ENCODE data around the gene CYB5A.

The CYB5A gene

GRCh38 chr18:74275736-74276135 lies 16.0 kb downstream of the CYB5A start:
- DNase-seq: no peak

DNA sequence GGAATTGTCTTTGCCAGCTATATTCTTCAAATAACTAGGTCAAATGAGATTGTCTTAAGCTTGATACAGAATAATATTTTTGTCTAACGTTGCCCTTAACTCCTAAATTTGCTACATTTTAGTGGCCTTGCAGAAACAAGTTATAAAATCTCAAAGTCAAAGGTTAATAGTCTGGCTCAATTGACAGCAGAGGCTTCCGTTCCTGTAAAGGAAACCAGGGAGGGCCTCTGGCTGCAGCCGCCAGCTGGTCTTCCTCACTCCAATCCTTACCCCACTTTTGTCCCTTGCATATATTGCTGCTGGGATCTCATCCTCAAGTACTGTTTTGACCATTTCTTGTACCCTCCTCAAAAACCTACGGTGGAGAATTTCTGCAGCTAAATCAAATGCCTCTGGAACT lies 17.1 kb downstream of the CYB5A start:
- DNase-seq: no peak

GRCh38 chr18:74273394-74273793 lies 18.4 kb downstream of the CYB5A start:
- DNase-seq: no peak

GRCh38 chr18:74271635-74272034 lies 20.1 kb downstream of the CYB5A start:
- DNase-seq: no peak

- DNase-seq: no peak
Measured at GRCh38 chr18:74268933-74269620, 22.7 kb downstream of the CYB5A start.

GRCh38 chr18:74268175-74268574 lies 23.6 kb downstream of the CYB5A start:
- no peak for DNase-seq

GRCh38 chr18:74266161-74266560 lies 25.6 kb downstream of the CYB5A start:
- no peak for DNase-seq

- no peak for DNase-seq
Measured at GRCh38 chr18:74265546-74266098, 26.1 kb downstream of the CYB5A start.

- no peak for DNase-seq
Measured at GRCh38 chr18:74264303-74265020, 27.3 kb downstream of the CYB5A start.

DNA sequence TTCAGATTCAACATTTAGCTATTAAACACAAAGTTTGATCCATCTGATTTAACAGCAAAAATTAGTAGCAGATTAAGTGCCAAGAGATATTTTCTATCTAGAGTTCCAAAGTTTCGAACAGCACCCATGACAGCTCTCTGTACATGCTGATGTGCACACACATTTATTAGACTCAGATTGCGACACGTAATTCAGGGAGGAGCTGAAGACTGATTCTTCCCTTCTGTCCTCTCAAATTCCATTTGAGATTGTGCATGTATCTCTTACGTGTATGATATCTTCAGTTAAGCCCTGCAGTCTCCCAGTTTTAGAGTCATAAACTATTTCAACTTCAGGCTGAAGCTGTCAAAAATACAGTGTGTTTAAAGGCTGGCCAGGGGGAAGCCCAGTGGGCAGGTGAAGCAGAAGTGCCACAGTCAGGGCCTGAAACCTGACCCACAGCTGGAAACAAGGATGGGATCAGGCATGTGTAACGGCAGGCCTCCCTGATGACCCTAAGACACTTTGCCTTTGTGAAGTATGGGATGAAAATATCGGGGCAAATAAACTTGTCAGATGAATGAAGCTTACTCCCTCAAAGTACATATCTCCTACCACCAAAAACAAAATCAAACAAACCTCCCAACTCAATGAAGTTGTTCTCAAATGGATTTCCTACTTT lies 30.6 kb downstream of the CYB5A start:
- DNase-seq: no peak

DNA sequence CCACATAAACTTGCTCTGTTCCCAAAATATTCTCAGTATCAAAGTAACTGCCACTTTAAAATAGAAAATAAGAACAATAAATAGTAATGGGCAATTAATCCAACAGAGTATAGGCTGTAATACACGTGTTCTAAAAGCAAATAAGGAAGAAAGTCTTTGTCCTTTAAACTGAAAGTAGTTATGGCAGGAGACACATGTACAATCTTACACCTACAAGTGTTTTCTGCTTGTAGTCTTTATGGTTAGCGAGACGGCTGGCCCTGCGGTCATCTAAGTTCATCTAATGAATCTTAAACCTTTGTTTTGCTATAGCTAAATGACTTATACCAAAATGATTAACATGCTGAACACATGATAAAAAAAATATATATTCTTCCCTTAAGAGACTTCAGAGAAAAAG lies 32.4 kb downstream of the CYB5A start:
- no peak for DNase-seq

GRCh38 chr18:74257083-74257482 lies 34.7 kb downstream of the CYB5A start:
- DNase-seq: no peak

GRCh38 chr18:74256190-74256589 lies 35.6 kb downstream of the CYB5A start:
- DNase-seq: no peak

DNA sequence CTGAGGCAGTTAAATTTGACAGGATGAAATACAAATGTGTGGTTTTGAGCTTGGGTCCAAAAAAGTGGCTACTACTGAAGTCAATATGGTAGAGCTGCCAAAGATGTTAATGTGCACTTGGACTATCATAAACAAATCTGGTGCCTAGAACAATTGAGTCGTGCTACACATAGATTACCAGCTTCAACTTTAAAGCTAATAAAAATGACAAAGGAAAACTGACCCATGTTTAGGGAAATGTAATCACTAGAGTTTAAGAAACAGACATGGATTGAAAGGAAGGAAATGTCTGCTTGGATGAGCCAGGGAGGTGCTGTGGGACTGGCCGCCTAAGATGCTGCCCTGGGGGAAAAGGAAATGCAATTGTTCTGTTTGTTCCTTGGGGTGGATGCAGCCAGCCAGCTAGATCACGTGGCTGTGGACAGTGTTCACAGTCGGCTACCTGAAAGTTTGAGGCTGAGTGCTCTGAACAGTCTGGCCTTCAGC lies 36.6 kb downstream of the CYB5A start:
- no peak for DNase-seq

DNA sequence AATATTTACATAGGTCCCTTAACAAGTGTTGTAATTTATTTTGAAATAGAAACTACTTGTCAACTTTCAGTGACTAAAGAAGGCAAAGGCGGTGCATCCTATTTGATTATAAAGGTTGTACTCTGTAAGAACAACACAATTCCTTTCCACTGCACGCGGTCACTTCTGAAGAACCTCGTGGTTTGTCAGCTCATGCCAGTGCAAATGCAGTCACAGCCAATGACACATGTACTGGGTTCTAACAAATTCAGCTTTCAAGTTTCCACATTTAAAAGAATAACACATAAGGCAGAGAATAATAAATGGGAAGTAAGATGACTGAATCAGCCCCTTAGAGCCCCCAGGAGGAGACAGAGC lies 39.7 kb downstream of the CYB5A start:
- DNase-seq: no peak

DNA sequence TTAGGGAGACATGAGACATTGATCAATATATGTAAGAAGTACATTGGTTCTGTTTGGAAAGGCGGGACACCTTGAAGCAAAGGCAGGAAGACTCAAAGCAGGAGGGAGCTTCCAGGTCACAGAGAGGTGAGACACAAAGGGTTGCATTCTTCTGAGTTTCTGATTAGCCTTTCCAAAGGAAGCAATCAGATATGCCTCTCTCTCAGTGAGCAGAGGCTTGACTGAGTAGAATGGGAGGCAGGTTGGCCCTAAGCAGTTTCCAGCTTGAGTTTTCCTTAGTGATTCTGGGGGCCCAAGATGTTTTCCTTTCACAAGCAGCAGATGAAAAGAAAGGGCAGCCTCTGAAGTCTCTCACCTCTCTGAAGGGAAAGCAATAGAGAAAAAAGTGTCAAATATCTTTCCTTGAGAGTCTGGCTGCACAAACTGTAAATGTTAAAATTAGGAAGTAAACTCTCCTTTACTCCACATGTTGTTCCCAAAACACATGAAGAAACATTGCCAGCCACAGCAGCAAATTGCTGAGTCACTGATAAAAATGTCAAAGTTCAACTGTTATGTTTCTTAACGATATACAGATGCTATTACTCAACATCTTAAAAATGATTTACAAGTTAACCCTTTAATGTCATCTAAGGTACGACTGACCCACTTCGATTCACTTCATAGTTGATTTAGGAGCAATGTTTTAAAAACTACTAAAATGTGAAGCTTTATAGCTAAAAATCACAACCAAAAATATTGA lies 40.3 kb downstream of the CYB5A start:
- DNase-seq: no peak

- DNase-seq: no peak
Measured at GRCh38 chr18:74250131-74250530, 41.6 kb downstream of the CYB5A start.

DNA sequence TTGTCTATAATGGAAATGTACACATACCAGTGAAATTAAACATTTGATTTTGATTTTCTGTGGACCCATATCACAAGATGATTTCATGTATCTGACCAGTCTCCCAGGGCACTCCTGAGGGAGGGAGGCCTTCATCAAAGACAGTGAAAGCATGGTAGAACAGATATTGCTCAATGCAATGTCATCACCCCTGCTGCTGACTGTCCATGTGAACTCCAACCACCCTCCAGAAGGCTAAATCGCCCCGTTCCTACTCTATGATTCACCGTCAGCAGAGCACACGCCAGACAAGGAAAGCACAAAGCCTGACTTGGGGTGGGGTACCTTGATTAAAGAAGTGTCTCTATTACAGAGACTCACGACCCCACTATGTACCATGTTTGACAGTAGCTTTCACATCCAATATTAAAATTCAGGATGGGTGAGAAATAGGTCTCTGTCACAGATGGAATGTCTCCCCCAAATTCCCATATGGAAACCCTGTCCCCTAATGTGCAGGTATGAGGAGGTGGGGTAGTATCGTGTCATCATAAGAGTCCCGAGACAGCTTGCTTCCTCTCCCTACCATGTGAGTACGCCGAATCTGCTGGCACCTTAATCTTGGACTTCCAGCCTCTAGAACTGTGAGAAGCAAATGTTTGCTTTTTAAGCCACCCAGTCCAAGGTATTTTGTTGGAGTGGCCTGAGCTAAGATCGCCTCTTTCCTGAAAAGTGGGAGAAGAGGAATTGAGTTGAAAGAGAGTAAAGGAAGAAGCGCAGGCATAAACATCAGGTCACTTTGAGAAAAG lies 42.4 kb downstream of the CYB5A start:
- DNase-seq: no peak

DNA sequence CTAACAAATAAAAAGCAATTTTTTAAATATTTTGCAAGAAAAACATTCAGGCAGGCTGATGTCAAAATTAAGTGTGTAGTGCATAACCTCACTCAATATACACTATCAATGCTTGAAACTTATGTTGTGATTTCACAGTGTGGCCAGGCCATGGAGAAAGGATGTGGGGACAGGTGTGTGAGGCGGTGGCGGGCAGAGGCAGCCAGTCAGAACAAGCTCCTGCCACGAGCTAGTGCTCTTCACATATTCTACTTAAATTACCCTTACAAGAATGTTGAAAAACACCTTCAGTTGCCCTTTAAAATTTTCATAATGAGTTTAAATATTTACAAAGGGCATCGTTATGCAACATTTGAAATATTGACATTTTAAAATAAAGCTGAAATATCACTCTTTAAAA lies 43.2 kb downstream of the CYB5A start:
- DNase-seq: no peak

DNA sequence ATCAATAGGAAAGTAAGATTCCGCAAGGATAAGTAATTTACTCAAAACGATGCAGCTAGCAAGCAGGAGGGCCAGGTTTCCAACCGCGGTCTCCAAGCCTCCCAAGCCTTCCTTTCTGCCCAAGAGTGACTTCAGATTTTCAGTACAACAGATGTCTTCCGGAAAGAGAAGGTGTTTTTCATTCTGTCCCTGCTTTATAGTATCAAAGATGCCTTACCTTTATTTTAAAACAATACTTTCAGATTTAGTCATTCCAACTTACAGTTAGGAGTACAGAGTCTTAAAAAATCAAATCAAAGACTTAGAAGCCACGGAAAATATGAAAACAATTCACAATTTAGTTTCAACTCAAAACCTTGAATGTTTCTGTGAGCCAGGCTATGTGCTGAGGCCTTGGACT lies 43.6 kb downstream of the CYB5A start:
- DNase-seq: no peak

DNA sequence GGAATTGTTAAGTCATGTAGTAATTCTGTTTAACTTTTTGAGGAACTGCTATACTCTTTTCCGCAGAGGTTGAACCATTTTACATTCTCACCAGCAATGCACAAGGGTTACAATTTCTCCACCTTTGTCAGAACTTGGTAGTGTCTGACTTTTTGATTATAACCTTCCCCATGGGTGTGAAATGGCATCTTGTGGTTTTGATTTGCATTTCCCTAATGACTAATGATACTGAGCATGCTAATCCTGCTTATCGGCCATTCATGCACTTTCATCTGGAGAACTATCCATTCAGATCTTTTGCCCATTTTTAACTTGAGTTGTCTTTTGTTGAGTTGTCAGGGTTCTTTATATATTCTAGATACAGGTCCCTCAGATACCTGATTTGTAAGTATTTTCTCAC lies 47.2 kb downstream of the CYB5A start:
- DNase-seq: no peak

GRCh38 chr18:74243127-74243526 lies 48.6 kb downstream of the CYB5A start:
- DNase-seq: no peak
